ENCODE results near the gene AFAP1.
A peak's percentile ranks its signal among the peaks of the same experiment; 100 is the strongest.

AFAP1 gene

GRCh38 chr4:7810783-7811535 lies 128.7 kb downstream of the AFAP1 start:
- H3K27ac ChIP-seq: peak overlapping the region in 1 of 2 donors; percentile 64

GRCh38 chr4:7808752-7809151 lies 130.9 kb downstream of the AFAP1 start:
- H3K4me3 ChIP-seq: no peak overlapping the region
- peak overlapping the region in 1 of 2 donors; percentile 93 for H3K27ac ChIP-seq
- no peak for TF ChIP-seq CTCF (IDR thresholded peaks at IDR 0.05)
- DNase-seq (ENCODE audit: low spot score): peak; percentile 55

More at GRCh38 chr4:7810783-7811535, 128.7 kb downstream of the AFAP1 start:
- peak; percentile 60 for DNase-seq (ENCODE audit: low spot score)
- no peak for TF ChIP-seq CTCF (IDR thresholded peaks at IDR 0.05)
- H3K4me3 ChIP-seq: peak overlapping the region; percentile 15

GRCh38 chr4:7808181-7808580 lies 131.5 kb downstream of the AFAP1 start:
- Histone ChIP-seq H3K27ac (peak overlapping the region; percentile 74 to 93), H3K4me3 (no peak overlapping the region)
- no peak for TF ChIP-seq CTCF (IDR thresholded peaks at IDR 0.05)
- DNase-seq (ENCODE audit: low spot score): peak; percentile 16

- peak overlapping the region; percentile 74 to 93 for H3K27ac ChIP-seq
- no peak for TF ChIP-seq CTCF (IDR thresholded peaks at IDR 0.05)
- DNase-seq (ENCODE audit: low spot score): peak; percentile 79
Observed at GRCh38 chr4:7807351-7807921, 132.2 kb downstream of the AFAP1 start.

GRCh38 chr4:7806338-7807090 lies 133.1 kb downstream of the AFAP1 start:
- DNase-seq (ENCODE audit: low spot score): peak; percentile 88
- H3K4me3 ChIP-seq: peak overlapping the region; percentile 56
- peak overlapping the region; percentile 74 to 93 for H3K27ac ChIP-seq
- TF ChIP-seq CTCF (IDR thresholded peaks at IDR 0.05): no peak

More at GRCh38 chr4:7807351-7807921, 132.2 kb downstream of the AFAP1 start:
- H3K4me3 ChIP-seq: no peak overlapping the region

GRCh38 chr4:7805533-7806337 lies 133.9 kb downstream of the AFAP1 start:
- Histone ChIP-seq H3K4me3 (peak overlapping the region; percentile 56), H3K27ac (peak overlapping the region; percentile 74 to 93)
- peak; percentile 87 for DNase-seq (ENCODE audit: low spot score)
- no peak for TF ChIP-seq CTCF (IDR thresholded peaks at IDR 0.05)
